Stimulated activated naive B cell treated with anti-CD40 and anti-IgM and Interleukin-4, amounts not matched to agents 10 μg/mL and 1 μg/mL and 100 μg/mL, for 72 hours (primary cell): ENCODE data around the gene STK38.
"Not testable (repeated sequence)": the region's sequence is repeated elsewhere in the genome, so short reads cannot be mapped to it uniquely, and the experiment has no call there.

Experiments
- ATAC-seq, 2 donors: fragments of 150-1000 bp; cut with Tn5 transposase; replicated peaks; 2 replicates each; pipeline ENCODE4 v1.10.0; 2021; ENCODE audit warnings: moderate library complexity in 1 of 2
- DNase-seq: peaks from one replicate; pipeline ENCODE4 v3.0.0; 2021
- H3K27ac Mint-ChIP-seq: one replicate; pipeline ENCODE4 v1.8.0; 2022; ENCODE audit warnings: mild to moderate bottlenecking, mixed read lengths
- H3K27me3 Mint-ChIP-seq, 2 donors: one replicate each; pipeline ENCODE4 v1.8.0; 2022; ENCODE audit warnings: mixed read lengths in 2 of 2
- H3K36me3 Mint-ChIP-seq, 2 donors: one replicate each; pipeline ENCODE4 v1.8.0; 2022; ENCODE audit warnings: mixed read lengths in 2 of 2, mild to moderate bottlenecking in 1 of 2
- H3K4me1 Mint-ChIP-seq, 2 donors: one replicate each; pipeline ENCODE4 v1.8.0; 2022; ENCODE audit warnings: mixed read lengths in 2 of 2, mild to moderate bottlenecking in 1 of 2
- H3K4me3 Mint-ChIP-seq, 2 donors: one replicate each; pipeline ENCODE4 v1.8.0; 2022; ENCODE audit warnings: mild to moderate bottlenecking in 2 of 2, mixed read lengths in 2 of 2, moderate library complexity in 1 of 2
- H3K9me3 Mint-ChIP-seq, 2 donors: one replicate each; pipeline ENCODE4 v1.8.0; 2022; ENCODE audit warnings: mixed read lengths in 2 of 2, mild to moderate bottlenecking in 1 of 2

STK38 gene

DNA sequence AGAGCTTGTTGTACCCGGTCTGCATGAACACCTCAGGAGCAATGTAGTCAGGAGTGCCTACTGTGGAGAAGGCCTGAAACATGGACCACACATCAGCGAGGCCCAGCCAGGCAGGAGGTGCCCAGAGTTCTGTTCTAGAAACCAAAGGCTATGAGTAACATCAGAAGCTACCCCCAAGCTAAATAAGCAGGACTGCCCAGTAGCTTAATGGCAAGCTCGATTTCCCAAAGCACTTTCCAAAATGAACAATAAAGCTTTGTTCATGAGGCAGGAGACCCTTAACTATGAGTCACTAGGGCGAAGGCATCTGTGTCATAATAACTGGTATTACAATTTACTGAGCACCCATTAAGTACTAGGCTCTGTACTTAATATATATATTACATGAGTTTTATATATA lies 47.4 kb downstream of the STK38 start:
- H3K27ac Mint-ChIP-seq = no peak overlapping the region
- no peaks in the 10 kb centered on the region for H3K4me1 Mint-ChIP-seq
- DNase-seq (no peak), ATAC-seq (no peak)
- H3K27me3 Mint-ChIP-seq = no peaks in the 10 kb centered on the region
- H3K36me3 Mint-ChIP-seq = peaks cover 17 to 42% of the 10 kb centered on the region in 2 donors
- no peaks in the 10 kb centered on the region for H3K9me3 Mint-ChIP-seq
- no peak overlapping the region for H3K4me3 Mint-ChIP-seq

DNA sequence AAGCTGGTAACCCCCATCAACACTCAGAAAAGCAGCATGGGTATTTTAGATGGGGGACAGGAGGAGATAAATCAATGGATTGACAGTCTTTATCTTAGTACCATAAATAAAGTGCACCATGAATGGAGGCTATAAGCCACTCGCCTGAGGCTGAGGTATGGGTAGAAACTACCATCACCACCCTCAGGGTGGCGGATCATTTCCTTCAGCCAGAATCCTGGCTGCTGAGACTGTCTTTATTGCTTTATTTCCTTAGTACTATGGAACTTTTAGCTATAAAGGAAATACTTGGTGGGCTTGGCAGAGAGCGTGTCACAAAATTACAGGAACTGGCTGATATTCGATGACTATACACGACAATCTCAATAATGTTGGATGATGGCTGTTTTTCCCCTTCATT lies 52.2 kb downstream of the STK38 start:
- no peak for ATAC-seq
- H3K4me3 Mint-ChIP-seq = no peak overlapping the region
- no peaks in the 10 kb centered on the region for H3K27me3 Mint-ChIP-seq
- no peaks in the 10 kb centered on the region for H3K4me1 Mint-ChIP-seq
- H3K36me3 Mint-ChIP-seq = peaks cover 31 to 53% of the 10 kb centered on the region in 2 donors
- H3K27ac Mint-ChIP-seq = no peak overlapping the region
- no peaks in the 10 kb centered on the region for H3K9me3 Mint-ChIP-seq
- DNase-seq = no peak

DNA sequence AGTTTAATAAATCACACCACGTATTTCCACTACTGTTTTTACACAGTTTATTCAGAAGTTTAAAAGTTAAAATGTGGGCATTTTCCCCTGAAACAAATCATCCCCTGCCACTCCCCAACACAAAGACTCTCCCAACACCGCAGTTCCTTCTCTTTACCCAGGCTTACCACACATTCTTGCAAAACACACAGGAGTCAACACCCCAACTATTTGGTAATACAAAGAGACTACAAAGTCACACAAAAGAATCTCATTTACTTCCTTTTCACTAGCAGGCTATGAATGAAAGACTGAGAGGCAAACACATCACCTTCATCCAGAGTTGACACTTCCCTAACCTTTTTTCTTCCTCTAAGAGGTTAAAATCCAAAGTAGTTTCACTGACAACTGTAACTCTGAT lies 53.4 kb downstream of the STK38 start:
- peaks cover 32 to 55% of the 10 kb centered on the region in 2 donors for H3K36me3 Mint-ChIP-seq
- no peak for DNase-seq

DNA sequence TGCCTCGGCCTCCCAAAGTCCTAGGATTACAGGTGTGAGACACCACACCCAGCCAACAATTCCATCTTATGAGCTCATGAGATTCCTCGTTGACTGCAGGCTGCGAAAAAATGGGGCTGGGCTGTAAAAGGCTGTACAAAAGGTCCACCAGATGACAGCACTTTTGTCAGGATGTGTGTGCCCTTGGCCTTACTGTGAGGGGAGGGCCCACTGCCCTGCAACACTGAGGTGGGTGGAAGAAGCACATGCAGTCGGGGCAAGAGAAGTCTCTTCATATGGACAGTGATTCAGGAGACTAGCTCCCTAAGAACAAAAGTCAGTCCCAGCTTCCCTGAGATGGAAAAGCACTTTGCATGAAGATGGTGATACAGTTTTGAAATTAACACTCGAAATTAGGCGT lies 54.0 kb downstream of the STK38 start:
- peaks cover 29 to 54% of the 10 kb centered on the region in 2 donors for H3K36me3 Mint-ChIP-seq
- H3K9me3 Mint-ChIP-seq = no peaks in the 10 kb centered on the region
- H3K4me3 Mint-ChIP-seq = no peak overlapping the region
- H3K27me3 Mint-ChIP-seq = no peaks in the 10 kb centered on the region
- no peaks in the 10 kb centered on the region for H3K4me1 Mint-ChIP-seq
- ATAC-seq (no peak), DNase-seq (no peak)
- peak overlapping the region; percentile 42 for H3K27ac Mint-ChIP-seq

More for the DNA sequence above, 53.4 kb downstream of the STK38 start:
- no peaks in the 10 kb centered on the region for H3K9me3 Mint-ChIP-seq
- no peak overlapping the region for H3K4me3 Mint-ChIP-seq
- no peaks in the 10 kb centered on the region for H3K27me3 Mint-ChIP-seq
- no peaks in the 10 kb centered on the region for H3K4me1 Mint-ChIP-seq
- H3K27ac Mint-ChIP-seq = peak overlapping the region; percentile 48
- no peak for ATAC-seq

DNA sequence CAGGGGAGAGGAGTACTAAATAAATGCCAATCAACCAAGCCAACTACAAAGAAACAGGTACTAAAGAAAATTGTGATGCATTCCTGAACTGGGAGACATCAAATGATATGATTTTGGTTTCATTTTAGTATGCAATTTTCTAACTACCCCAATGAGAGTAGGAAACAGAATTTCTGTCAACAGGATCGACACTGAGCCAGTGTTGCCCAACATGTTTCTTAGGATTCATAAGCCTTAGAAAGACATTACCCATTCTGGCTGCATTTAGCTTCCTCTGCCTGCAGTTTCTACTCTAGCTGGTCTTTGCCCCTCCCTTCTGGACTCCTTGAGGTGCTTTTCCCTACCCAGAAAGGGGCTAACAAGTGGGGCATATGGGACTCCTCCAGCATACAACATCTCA lies 54.7 kb downstream of the STK38 start:
- ATAC-seq (no peak), DNase-seq (no peak)
- H3K27ac Mint-ChIP-seq = no peak overlapping the region
- H3K9me3 Mint-ChIP-seq = no peaks in the 10 kb centered on the region
- H3K36me3 Mint-ChIP-seq = peaks cover 29 to 54% of the 10 kb centered on the region in 2 donors
- no peak overlapping the region for H3K4me3 Mint-ChIP-seq
- H3K4me1 Mint-ChIP-seq = no peaks in the 10 kb centered on the region
- no peaks in the 10 kb centered on the region for H3K27me3 Mint-ChIP-seq

DNA sequence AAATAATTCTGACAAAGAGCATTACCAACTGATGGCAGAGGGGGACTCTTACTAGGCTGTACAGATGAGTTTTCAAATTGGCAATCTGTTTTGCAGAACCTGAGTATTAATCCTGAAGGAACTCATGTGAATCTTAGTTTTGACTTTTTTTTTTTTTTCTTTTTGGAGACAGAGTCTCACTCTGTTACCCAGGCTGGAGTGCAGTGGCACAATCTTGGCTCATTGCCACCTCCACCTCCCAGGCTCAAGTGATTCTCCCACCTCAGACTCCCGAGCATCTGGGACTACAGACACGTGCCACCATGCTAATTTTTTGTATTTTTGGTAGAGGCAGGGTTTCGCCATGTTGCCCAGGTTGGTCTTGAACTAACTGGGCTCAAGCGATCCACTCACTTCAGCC lies 55.2 kb downstream of the STK38 start:
- ATAC-seq (no peak), DNase-seq (no peak)
- Mint-ChIP-seq H3K27me3 (no peaks in the 10 kb centered on the region), H3K4me1 (no peaks in the 10 kb centered on the region), H3K27ac (peak overlapping the region; percentile 65), H3K9me3 (no peaks in the 10 kb centered on the region), H3K4me3 (no peak overlapping the region), H3K36me3 (peaks cover 24 to 52% of the 10 kb centered on the region in 2 donors)

DNA sequence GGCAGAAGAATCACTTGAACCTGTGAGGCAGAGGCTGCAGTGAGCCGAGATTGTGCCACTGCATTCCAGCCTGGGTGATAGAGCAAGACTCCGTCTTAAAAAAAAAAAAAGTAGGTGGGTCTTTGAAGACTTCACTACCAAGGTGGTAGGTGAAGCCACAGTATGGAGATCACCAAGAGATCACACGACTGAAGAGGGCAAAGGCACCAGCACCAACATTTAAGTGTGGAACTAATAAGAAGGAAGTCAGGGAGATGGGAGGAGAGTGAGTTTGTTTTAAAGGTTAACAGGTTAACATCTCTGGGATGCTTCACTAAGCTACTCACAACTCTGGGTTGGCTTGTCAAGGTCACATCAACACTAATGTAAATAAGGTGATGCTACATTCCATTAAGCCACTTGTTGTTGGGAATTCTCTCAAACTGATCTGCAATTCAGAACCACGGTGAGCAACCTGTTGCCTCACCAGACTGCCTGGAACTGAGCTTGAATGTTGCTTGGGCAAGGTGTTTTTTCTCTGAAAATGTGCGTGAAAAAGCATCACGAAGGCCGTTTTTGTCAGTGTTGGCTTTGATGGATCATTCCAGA lies 55.8 kb downstream of the STK38 start:
- H3K27ac Mint-ChIP-seq = peak overlapping the region; percentile 65
- peak overlapping the region in 1 of 2 donors; percentile 4 for H3K4me3 Mint-ChIP-seq
- no peaks in the 10 kb centered on the region for H3K9me3 Mint-ChIP-seq
- H3K27me3 Mint-ChIP-seq = no peaks in the 10 kb centered on the region
- ATAC-seq (no peak), DNase-seq (no peak)
- no peaks in the 10 kb centered on the region for H3K4me1 Mint-ChIP-seq
- H3K36me3 Mint-ChIP-seq = peaks cover 28 to 53% of the 10 kb centered on the region in 2 donors

DNA sequence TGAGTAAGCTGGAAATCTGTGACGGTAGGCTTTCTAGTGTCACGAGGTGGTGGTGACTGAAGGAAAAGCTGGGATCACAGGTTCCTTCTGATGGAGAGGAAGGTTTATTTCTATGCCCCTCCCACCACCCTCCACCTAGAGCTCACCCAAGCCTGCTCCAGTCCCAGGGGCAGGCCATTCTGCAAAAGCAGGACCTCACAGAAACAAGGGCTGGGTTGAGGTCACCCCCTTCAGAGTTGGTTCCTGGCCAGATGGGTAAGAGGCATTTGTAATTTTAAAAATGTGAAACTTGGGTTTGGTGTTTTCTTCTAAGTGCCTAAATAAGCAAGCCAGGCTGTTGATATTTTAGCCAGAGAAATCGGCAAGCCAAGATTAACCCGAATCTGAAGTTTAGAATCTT lies 57.9 kb downstream of the STK38 start:
- ATAC-seq (no peak), DNase-seq (no peak)
- Mint-ChIP-seq H3K4me3 (no peak overlapping the region), H3K27me3 (no peaks in the 10 kb centered on the region), H3K9me3 (no peaks in the 10 kb centered on the region), H3K36me3 (peaks cover 39 to 53% of the 10 kb centered on the region in 2 donors), H3K27ac (peak overlapping the region; percentile 25), H3K4me1 (no peaks in the 10 kb centered on the region)

DNA sequence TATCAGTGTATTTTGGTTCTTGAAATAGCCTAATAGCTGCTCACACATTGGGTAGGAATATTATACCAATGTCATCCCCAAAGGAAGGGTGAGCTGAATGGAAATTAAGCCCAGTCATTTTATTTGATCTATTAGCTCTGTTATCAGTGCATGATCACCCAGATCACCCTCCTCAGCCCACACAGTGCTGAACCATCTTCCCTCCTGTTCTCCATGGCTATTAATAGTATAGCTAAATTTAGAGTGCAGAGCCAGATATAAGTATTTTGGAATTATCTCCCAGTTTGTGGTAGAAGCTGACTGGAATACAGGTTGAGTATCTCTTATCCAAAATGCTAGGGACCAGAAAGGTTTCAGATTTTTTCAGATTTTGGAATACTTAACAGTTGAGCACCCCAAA lies 59.1 kb downstream of the STK38 start:
- H3K4me1 Mint-ChIP-seq = no peaks in the 10 kb centered on the region
- ATAC-seq = no peak
- peaks cover 37 to 44% of the 10 kb centered on the region in 2 donors for H3K36me3 Mint-ChIP-seq
- DNase-seq = no peak
- no peaks in the 10 kb centered on the region for H3K9me3 Mint-ChIP-seq
- H3K27ac Mint-ChIP-seq = no peak overlapping the region
- no peak overlapping the region for H3K4me3 Mint-ChIP-seq
- no peaks in the 10 kb centered on the region for H3K27me3 Mint-ChIP-seq

DNA sequence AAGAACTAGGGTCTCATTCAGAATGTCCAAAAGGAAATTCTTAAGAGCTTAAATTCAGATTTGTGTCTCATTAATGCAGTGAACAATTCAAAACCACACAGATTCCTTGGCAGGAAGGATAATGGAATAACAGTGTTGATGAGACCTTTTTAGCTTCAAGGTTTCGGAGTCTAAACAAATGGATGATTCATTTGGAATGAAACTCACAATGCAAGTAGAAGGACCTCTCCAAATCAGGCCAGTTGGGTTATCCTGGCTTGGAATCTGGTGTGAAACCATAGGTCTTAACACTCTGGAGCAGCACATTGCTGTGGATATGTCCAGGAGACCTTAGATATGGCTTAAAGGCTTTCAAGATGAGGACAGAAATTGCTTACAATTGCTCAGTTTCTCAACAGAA lies 59.6 kb downstream of the STK38 start:
- DNase-seq (no peak), ATAC-seq (no peak)
- Mint-ChIP-seq H3K4me1 (no peaks in the 10 kb centered on the region), H3K36me3 (peaks cover 37 to 43% of the 10 kb centered on the region in 2 donors), H3K4me3 (no peak overlapping the region), H3K27me3 (no peaks in the 10 kb centered on the region), H3K27ac (no peak overlapping the region), H3K9me3 (no peaks in the 10 kb centered on the region)

DNA sequence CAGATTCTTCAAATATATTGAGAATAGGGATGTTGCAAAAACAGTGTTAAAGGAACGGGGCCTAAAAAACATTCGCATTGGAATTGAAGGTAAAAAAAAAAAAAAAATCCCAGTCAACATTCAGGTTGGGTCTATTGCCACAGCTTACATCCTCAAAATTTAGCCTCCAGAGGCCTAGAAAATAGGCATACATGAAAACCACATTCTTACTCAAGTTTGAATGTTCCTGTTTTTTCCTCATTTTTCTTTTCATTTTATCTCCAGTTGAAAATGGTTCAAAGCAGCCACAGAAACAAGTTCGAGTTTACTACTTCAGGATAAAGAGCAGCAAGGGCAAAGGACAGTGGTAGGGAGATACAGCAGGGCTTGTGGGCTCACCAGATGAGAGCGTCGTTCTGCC lies 62.5 kb downstream of the STK38 start:
- no peaks in the 10 kb centered on the region for H3K4me1 Mint-ChIP-seq
- no peaks in the 10 kb centered on the region for H3K9me3 Mint-ChIP-seq
- no peak overlapping the region for H3K4me3 Mint-ChIP-seq
- DNase-seq (no peak), ATAC-seq (no peak)
- H3K27me3 Mint-ChIP-seq = no peaks in the 10 kb centered on the region
- H3K27ac Mint-ChIP-seq = no peak overlapping the region
- H3K36me3 Mint-ChIP-seq = peaks cover 33 to 44% of the 10 kb centered on the region in 2 donors

DNA sequence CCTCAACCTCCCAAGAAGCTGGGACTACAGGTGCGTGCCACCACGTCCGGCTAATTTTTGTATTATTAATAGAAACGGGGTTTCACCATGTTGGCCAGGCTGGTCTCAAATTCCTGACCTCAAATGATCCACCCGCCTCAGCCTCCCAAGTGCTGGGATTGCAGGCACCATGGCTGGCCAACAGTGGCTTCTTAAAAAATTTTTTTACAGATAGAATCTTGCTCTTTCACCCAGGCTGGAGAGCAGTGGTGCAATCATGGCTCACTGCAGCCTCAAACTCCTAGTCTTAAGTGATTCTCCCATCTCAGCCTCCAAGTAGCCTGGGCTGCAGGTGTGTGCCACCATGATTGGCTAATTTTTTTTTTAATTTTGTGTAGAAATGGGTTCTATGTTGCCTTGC lies 64.0 kb downstream of the STK38 start:
- not testable (repeated sequence) for H3K27me3 Mint-ChIP-seq

DNA sequence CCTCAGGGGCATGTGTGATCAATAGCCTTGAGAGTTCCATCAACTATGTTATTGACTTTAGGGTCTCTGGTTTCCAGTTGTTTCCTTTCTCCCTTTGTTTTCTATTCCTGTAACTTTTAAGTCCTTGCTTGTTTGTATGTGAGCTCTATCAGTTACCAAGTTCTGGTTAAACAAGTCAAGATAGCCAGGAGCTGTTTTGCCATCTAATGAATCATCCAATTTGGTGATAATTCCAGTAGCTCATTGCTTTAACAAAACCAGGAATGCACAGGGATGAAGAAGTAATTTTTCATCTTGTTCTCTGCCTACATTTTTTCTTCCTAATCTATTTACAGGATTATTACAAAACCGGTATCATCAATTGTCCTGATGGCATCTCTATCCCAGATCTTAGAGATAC lies 68.0 kb downstream of the STK38 start:
- no peak for ATAC-seq
- peaks cover 31 to 45% of the 10 kb centered on the region in 2 donors for H3K36me3 Mint-ChIP-seq
- no peak overlapping the region for H3K27ac Mint-ChIP-seq
- H3K27me3 Mint-ChIP-seq = no peaks in the 10 kb centered on the region
- H3K4me3 Mint-ChIP-seq = no peak overlapping the region
- H3K9me3 Mint-ChIP-seq = no peaks in the 10 kb centered on the region
- H3K4me1 Mint-ChIP-seq = peaks cover 0 to 4% of the 10 kb centered on the region in 2 donors
- DNase-seq = no peak

More for the DNA sequence above, 64.0 kb downstream of the STK38 start:
- H3K36me3 Mint-ChIP-seq = peaks cover 37 to 50% of the 10 kb centered on the region in 2 donors
- H3K27ac Mint-ChIP-seq, H3K4me1 Mint-ChIP-seq, DNase-seq, H3K4me3 Mint-ChIP-seq, H3K9me3 Mint-ChIP-seq, ATAC-seq: not testable (repeated sequence)

DNA sequence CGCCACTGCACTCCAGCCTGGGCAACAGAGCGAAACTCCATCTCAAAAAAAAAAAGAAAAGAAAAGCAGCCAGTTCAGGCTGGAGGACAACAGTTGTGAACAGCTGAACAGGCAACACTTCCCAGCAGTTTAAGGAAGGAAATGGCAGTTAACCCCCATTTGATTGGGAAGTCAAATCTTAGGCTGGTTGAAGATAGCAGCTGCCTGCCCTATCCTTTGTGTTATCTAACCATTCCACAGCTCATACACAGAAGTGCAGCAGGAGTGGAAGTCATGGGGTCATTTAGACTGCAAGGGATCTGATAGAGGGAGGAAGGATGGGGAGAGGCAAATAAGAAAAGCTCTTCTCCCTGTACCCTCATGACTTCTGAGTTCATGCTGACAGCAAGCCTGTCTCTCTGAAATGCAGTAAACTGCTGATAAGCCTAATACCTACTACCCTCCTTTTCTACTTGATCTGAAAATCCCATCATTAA lies 69.2 kb downstream of the STK38 start:
- no peak overlapping the region for H3K4me3 Mint-ChIP-seq
- ATAC-seq = no peak
- no peaks in the 10 kb centered on the region for H3K27me3 Mint-ChIP-seq
- H3K4me1 Mint-ChIP-seq = peaks cover 0 to 4% of the 10 kb centered on the region in 2 donors
- peak overlapping the region; percentile 59 for H3K27ac Mint-ChIP-seq
- H3K9me3 Mint-ChIP-seq = no peaks in the 10 kb centered on the region
- no peak for DNase-seq
- peaks cover 25 to 45% of the 10 kb centered on the region in 2 donors for H3K36me3 Mint-ChIP-seq

DNA sequence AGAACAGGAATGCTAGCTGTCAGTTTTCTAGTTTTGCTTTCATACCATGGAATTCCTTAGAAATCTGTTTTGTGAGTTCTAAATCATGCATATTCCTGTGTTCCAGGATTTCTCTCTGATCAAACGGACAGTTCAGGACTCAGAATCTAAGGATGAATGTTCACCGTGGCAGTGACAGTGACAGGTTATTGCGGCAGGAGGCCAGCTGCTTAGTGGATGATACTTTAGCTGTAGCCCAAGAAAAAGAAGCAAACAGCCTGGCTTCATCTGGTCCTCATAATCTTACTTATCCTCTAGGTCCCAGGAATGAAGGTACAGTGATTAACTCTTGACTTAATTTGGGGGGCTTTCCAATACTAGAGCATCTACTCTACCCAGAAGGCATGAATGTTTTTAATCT lies 77.3 kb downstream of the STK38 start:
- no peaks in the 10 kb centered on the region for H3K27me3 Mint-ChIP-seq
- no peaks in the 10 kb centered on the region for H3K9me3 Mint-ChIP-seq
- H3K4me1 Mint-ChIP-seq = peaks cover 6 to 9% of the 10 kb centered on the region in 2 donors
- no peak overlapping the region for H3K4me3 Mint-ChIP-seq
- DNase-seq = no peak
- H3K36me3 Mint-ChIP-seq = peaks cover 25 to 26% of the 10 kb centered on the region in 2 donors
- ATAC-seq = no peak
- H3K27ac Mint-ChIP-seq = no peak overlapping the region
